ENCODE measurements around the gene CDH7. TPM values are rescaled to one million over a fixed set of nuclear protein-coding genes. Genes with fewer than 3 reads are reported as not detected.

Gene CDH7
- total RNA-seq: not detected in 2 replicates

- H3K36me3 ChIP-seq (ENCODE audit: control insufficient read depth, insufficient read depth, low read length): no peaks in the 10 kb centered on the region
- H3K27me3 ChIP-seq (ENCODE audit: control insufficient read depth, insufficient read depth, low read length): peaks cover 17% of the 10 kb centered on the region
- no peak for DNase-seq (ENCODE audit: low read depth)
- H3K4me3 ChIP-seq (ENCODE audit: low read depth, low read length): peak within 1 kb of the TSS; percentile 52
- no peak for TF ChIP-seq CTCF (IDR thresholded peaks at IDR 0.05; ENCODE audit: insufficient read depth, low read length, poor library complexity, severe bottlenecking)
Observed at GRCh38 chr18:65750389-65751154, at the start of gene CDH7. CDH7 (plus strand) TSS chr18:65751012; CDS start chr18:65762843, 11,831 bp downstream.

GRCh38 chr18:65704046-65704445 is 46.8 kb upstream of the CDH7 start:
- Histone ChIP-seq H3K27me3 (ENCODE audit: control insufficient read depth, insufficient read depth, low read length) (no peaks in the 10 kb centered on the region), H3K36me3 (ENCODE audit: control insufficient read depth, insufficient read depth, low read length) (no peaks in the 10 kb centered on the region), H3K4me3 (ENCODE audit: low read depth, low read length) (no peak overlapping the region)
- TF ChIP-seq CTCF (IDR thresholded peaks at IDR 0.05; ENCODE audit: insufficient read depth, low read length, poor library complexity, severe bottlenecking): no peak
- no peak for DNase-seq (ENCODE audit: low read depth)

- no peak for DNase-seq (ENCODE audit: low read depth)
- H3K27me3 ChIP-seq (ENCODE audit: control insufficient read depth, insufficient read depth, low read length): no peaks in the 10 kb centered on the region
- no peak overlapping the region for H3K4me3 ChIP-seq (ENCODE audit: low read depth, low read length)
- TF ChIP-seq CTCF (IDR thresholded peaks at IDR 0.05; ENCODE audit: insufficient read depth, low read length, poor library complexity, severe bottlenecking): no peak
- H3K36me3 ChIP-seq (ENCODE audit: control insufficient read depth, insufficient read depth, low read length): no peaks in the 10 kb centered on the region
Observed at GRCh38 chr18:65706646-65707045, 44.2 kb upstream of the CDH7 start.

GRCh38 chr18:65711493-65711892 is 39.3 kb upstream of the CDH7 start:
- no peak for TF ChIP-seq CTCF (IDR thresholded peaks at IDR 0.05; ENCODE audit: insufficient read depth, low read length, poor library complexity, severe bottlenecking)
- no peak for DNase-seq (ENCODE audit: low read depth)
- Histone ChIP-seq H3K36me3 (ENCODE audit: control insufficient read depth, insufficient read depth, low read length) (no peaks in the 10 kb centered on the region), H3K4me3 (ENCODE audit: low read depth, low read length) (no peak overlapping the region), H3K27me3 (ENCODE audit: control insufficient read depth, insufficient read depth, low read length) (no peaks in the 10 kb centered on the region)

- Histone ChIP-seq H3K27me3 (ENCODE audit: control insufficient read depth, insufficient read depth, low read length) (no peaks in the 10 kb centered on the region), H3K36me3 (ENCODE audit: control insufficient read depth, insufficient read depth, low read length) (no peaks in the 10 kb centered on the region), H3K4me3 (ENCODE audit: low read depth, low read length) (no peak overlapping the region)
- TF ChIP-seq CTCF (IDR thresholded peaks at IDR 0.05; ENCODE audit: insufficient read depth, low read length, poor library complexity, severe bottlenecking): no peak
- no peak for DNase-seq (ENCODE audit: low read depth)
Observed at GRCh38 chr18:65721619-65722018, 29.2 kb upstream of the CDH7 start.
